OCI-LY7 (cell line): ENCODE measurements around the gene SPIB. TPM values are rescaled to one million over a fixed set of nuclear protein-coding genes. Genes with fewer than 3 reads are reported as not detected.
A peak's percentile ranks its signal among the peaks of the same experiment; 100 is the strongest.

Source experiments
- BruUV-seq: library from RNA; stranded (reverse); fragments of 400-500 nt; replicated peaks from 2 replicates; lab custom pipeline; 2021; lab: Mats Ljungman, UMichigan
- CTCF ChIA-PET: fragments of 300-600 bp; sonication (Branson Sonifier 250); formaldehyde crosslinking; loops from one replicate; lab custom pipeline; 2022; ENCODE audit warnings: antibody characterized with exemption; ENCODE audit not compliant: unreplicated experiment; lab: Charles Lee
- POLR2A ChIA-PET: fragments of 300-600 bp; sonication (Branson Sonifier 250); formaldehyde crosslinking; loops from one replicate; lab custom pipeline; 2022; ENCODE audit warnings: antibody characterized with exemption; lab: Charles Lee
- DNase-seq: peaks from one replicate; pipeline ENCODE4 v3.0.0-alpha.2; 2015; ENCODE audit warnings: low spot score
- H2AFZ ChIP-seq: fragments of 200-600 bp; sonication (generic), shearing (Covaris generic); 2 replicates; pipeline ENCODE4 v1.6.1; 2014; ENCODE audit warnings: mild to moderate bottlenecking, antibody characterized with exemption, low read length, moderate library complexity
- H3K27ac ChIP-seq: fragments of 200-600 bp; sonication (generic); 2 replicates; pipeline ENCODE4 v1.5.1; 2014; ENCODE audit warnings: mixed run types, low read depth, mild to moderate bottlenecking, moderate library complexity, low read length, inconsistent platforms; ENCODE audit not compliant: poor library complexity, severe bottlenecking
- H3K36me3 ChIP-seq: fragments of 200-600 bp; sonication (generic); 2 replicates; pipeline ENCODE4 v1.6.1; 2014; ENCODE audit warnings: mild to moderate bottlenecking, antibody characterized with exemption, low read length, moderate library complexity, mixed read lengths; ENCODE audit not compliant: insufficient read depth
- H3K4me1 ChIP-seq: fragments of 200-600 bp; sonication (generic); 2 replicates; pipeline ENCODE4 v1.5.1; 2014; ENCODE audit warnings: mild to moderate bottlenecking, low read length; ENCODE audit not compliant: insufficient read depth, poor library complexity, severe bottlenecking
- H3K4me2 ChIP-seq: fragments of 200-600 bp; sonication (generic); 2 replicates; pipeline ENCODE4 v1.6.1; 2014; ENCODE audit warnings: mild to moderate bottlenecking, low read length
- H3K4me3 ChIP-seq: fragments of 200-600 bp; sonication (generic); 2 replicates; pipeline ENCODE4 v1.5.1; 2014; ENCODE audit warnings: mild to moderate bottlenecking, low read depth, low read length; ENCODE audit not compliant: poor library complexity, severe bottlenecking
- H3K79me2 ChIP-seq: fragments of 200-600 bp; sonication (generic); 2 replicates; pipeline ENCODE4 v1.6.1; 2016; ENCODE audit warnings: low read depth, mild to moderate bottlenecking, low read length, moderate library complexity, mixed read lengths; ENCODE audit not compliant: insufficient read depth
- H3K9me2 ChIP-seq: fragments of 200-600 bp; sonication (generic); 2 replicates; pipeline ENCODE4 v1.6.1; 2016; ENCODE audit warnings: mild to moderate bottlenecking, low read length, mixed read lengths; ENCODE audit not compliant: insufficient read depth
- H3K9me3 ChIP-seq: fragments of 200-600 bp; sonication (generic); 2 replicates; pipeline ENCODE4 v1.6.1; 2014; ENCODE audit warnings: mild to moderate bottlenecking, mixed run types, low read length, mixed read lengths
- H4K20me1 ChIP-seq: fragments of 200-600 bp; sonication (generic); 2 replicates; pipeline ENCODE4 v1.6.1; 2014; ENCODE audit warnings: mild to moderate bottlenecking, antibody characterized with exemption, low read length, moderate library complexity, mixed read lengths; ENCODE audit not compliant: insufficient read depth
- CTCF ChIP-seq: fragments of 200-600 bp; sonication (generic); conservative IDR thresholded peaks from 2 replicates; pipeline ENCODE4 v1.5.1; 2014; ENCODE audit warnings: mild to moderate bottlenecking, antibody characterized with exemption, low read length, moderate library complexity, mixed read lengths
- EZH2phosphoT487 ChIP-seq: fragments of 200-600 bp; sonication (generic); IDR thresholded peaks from 2 replicates; pipeline ENCODE4 v1.6.1; 2018; ENCODE audit warnings: low read depth, borderline replicate concordance, mild to moderate bottlenecking, mixed run types, antibody characterized with exemption, low read length, moderate library complexity, mixed read lengths
- intact Hi-C: fragments of 100-400 bp; cut with micrococcal nuclease; formaldehyde crosslinking; loops from one replicate; pipeline ENCODE4 v1.10.0; 2022; ENCODE audit not compliant: unreplicated experiment
- total RNA-seq, 2 experiments: library from RNA; depleted of rRNA in 1 of 2; stranded (reverse); fragments of >200 nt in 1 of 2; shearing (Covaris generic) in 1 of 2; gene quantifications; 2 replicates each; pipeline ENCODE4 v1.2.3, GENCODE V29; 2014 to 2022

The SPIB gene
- total RNA-seq, 2 experiments from 2014 or later: 99.4 to 145 TPM

DNA sequence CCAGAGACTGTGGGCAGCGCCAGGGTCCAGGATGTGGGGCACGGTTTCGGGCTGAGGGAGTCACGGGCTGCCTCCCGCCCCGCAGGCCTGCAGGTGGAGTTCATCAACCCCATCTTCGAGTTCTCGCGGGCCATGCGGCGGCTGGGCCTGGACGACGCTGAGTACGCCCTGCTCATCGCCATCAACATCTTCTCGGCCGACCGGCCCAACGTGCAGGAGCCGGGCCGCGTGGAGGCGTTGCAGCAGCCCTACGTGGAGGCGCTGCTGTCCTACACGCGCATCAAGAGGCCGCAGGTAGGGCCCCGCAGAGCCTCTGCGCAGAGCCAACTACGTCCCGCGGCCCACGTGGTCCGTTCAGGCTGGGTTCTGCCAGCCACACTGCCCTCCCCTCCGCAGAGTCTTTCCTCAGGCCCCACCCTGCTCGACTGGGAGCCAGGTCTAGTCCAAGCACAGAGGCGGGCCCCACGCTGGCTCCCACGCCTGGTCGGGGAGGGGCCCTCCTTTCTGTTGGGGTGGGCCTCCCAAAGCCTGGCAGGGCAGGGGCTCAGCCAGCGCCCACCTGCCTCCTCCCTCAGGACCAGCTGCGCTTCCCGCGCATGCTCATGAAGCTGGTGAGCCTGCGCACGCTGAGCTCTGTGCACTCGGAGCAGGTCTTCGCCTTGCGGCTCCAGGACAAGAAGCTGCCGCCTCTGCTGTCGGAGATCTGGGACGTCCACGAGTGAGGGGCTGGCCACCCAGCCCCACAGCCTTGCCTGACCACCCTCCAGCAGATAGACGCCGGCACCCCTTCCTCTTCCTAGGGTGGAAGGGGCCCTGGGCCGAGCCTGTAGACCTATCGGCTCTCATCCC, 36.6 kb upstream of the SPIB start:
- no peak for DNase-seq
- peaks cover 7% of the 10 kb centered on the region; the same call in 1 of the 2 replicates for H4K20me1 ChIP-seq
- CTCF ChIA-PET: no interaction called here
- no peak overlapping the region for H3K4me3 ChIP-seq
- H2AFZ ChIP-seq: no peak overlapping the region
- no peak overlapping the region for H3K27ac ChIP-seq
- H3K4me2 ChIP-seq: no peak overlapping the region
- no peaks in the 10 kb centered on the region for H3K9me3 ChIP-seq
- no peaks in the 10 kb centered on the region for H3K9me2 ChIP-seq
- TF ChIP-seq EZH2phosphoT487 (no peak), CTCF (no peak)
- peaks cover 74% of the 10 kb centered on the region for H3K36me3 ChIP-seq
- intact Hi-C loops: no loop called here
- no TSS peak for BruUV-seq
- H3K79me2 ChIP-seq: peaks cover 33% of the 10 kb centered on the region
- H3K4me1 ChIP-seq: peaks cover 26% of the 10 kb centered on the region
- POLR2A ChIA-PET: no interaction called here

DNA sequence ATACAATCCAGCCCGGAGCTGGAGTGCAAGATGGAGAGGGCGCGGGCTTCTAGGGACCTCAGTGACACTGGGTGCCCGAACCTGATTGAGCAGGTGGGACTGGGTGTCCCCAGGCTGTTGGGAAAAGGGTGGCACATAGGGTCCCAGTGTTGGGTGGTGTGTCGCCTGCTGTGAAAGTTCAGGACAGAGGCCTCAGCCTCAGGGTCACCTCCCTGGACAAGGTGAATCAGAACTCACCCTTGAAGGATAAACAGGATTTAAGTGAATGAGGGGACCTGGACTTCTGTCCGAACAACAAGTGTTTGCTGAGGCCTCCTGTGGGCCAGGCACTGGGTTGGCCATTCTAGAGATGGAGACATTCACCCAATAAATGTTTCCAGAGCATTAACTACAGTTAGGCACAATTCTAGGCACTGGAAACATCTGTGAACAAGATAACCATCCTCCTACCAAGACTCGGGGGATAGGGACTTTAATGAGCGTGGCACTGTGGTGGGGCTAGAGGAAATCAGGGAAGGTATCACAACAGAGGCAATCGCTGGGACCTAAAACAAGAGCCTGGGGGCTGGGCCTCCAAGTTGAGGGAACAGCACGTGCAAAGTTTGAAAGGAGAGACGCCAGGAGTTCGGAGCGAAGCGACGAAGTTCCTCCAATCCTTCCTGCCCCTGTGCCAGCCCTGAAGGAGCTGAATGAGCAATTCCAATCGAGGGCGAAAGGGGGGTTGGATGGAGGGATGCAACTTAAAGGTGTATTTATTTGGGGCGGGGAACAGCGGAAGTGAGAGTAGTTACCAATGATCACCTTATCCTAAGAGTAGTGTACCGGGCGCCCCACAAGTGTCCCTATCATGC, 35.5 kb upstream of the SPIB start:
- H3K9me2 ChIP-seq: no peaks in the 10 kb centered on the region
- POLR2A ChIA-PET: no interaction called here
- CTCF ChIA-PET: no interaction called here
- H3K36me3 ChIP-seq: peaks cover 77% of the 10 kb centered on the region
- no peaks in the 10 kb centered on the region for H3K9me3 ChIP-seq
- peak overlapping the region; percentile 43 for H3K27ac ChIP-seq
- TF ChIP-seq CTCF: no peak
- no peak for TF ChIP-seq EZH2phosphoT487
- H3K4me2 ChIP-seq: peak overlapping the region; percentile 72
- BruUV-seq: no TSS peak
- peaks cover 4% of the 10 kb centered on the region; the same call in 1 of the 2 replicates for H4K20me1 ChIP-seq
- H3K4me1 ChIP-seq: peaks cover 19% of the 10 kb centered on the region
- peak overlapping the region; percentile 37; the same call in 1 of the 2 replicates for H2AFZ ChIP-seq
- intact Hi-C loops: no loop called here
- H3K79me2 ChIP-seq: peaks cover 38% of the 10 kb centered on the region
- peak overlapping the region; percentile 85 for H3K4me3 ChIP-seq
- DNase-seq: no peak
